SK-N-SH (cell line): ENCODE results near the gene C13orf42.

Source experiments
- CTCF ChIP-seq: fragments of 200-600 bp; sonication (generic); IDR thresholded peaks from 2 replicates; pipeline ENCODE4 v1.6.1; 2017; ENCODE audit warnings: antibody characterized with exemption, mild to moderate bottlenecking, moderate library complexity
- EP300 ChIP-seq, 2 experiments: IDR thresholded peaks; 2 replicates each; pipeline versions ENCODE4 v1.4.0 to v1.6.1; 2012; ENCODE audit warnings: borderline replicate concordance in 1 of 2, low read depth in 1 of 2, low read length in 1 of 2
- EZH2phosphoT487 ChIP-seq: fragments of 200-600 bp; sonication (generic); IDR thresholded peaks from 2 replicates; pipeline ENCODE4 v1.6.1; 2017; ENCODE audit warnings: low read depth, mixed run types, mild to moderate bottlenecking, antibody characterized with exemption, moderate library complexity, borderline replicate concordance
- FOSL2 ChIP-seq: IDR thresholded peaks from 2 replicates; pipeline ENCODE4 v1.4.0; 2012; ENCODE audit warnings: low read depth, mild to moderate bottlenecking, moderate library complexity, borderline replicate concordance
- NRF1 ChIP-seq: IDR thresholded peaks from 2 replicates; pipeline ENCODE4 v1.6.1; 2012; ENCODE audit warnings: low read depth, mild to moderate bottlenecking, low read length
- POLR2AphosphoS5 ChIP-seq: IDR thresholded peaks from 2 replicates; pipeline ENCODE4 v1.6.1; 2012; ENCODE audit warnings: low read depth, low read length
- REST ChIP-seq: IDR thresholded peaks from 2 replicates; pipeline ENCODE4 v1.6.1; 2012; ENCODE audit warnings: mild to moderate bottlenecking, low read depth, low read length, moderate library complexity
- RXRA ChIP-seq: IDR thresholded peaks from 2 replicates; pipeline ENCODE4 v1.4.0; 2012; ENCODE audit warnings: low read depth, mild to moderate bottlenecking, borderline replicate concordance
- SMC3 ChIP-seq: IDR thresholded peaks from 2 replicates; pipeline ENCODE4 v1.6.1; 2012; ENCODE audit warnings: low read depth, low read length, improper control_type of control experiment
- TAF1 ChIP-seq: IDR thresholded peaks from 2 replicates; pipeline ENCODE4 v1.6.1; 2012; ENCODE audit warnings: low read depth, mild to moderate bottlenecking, low read length, moderate library complexity, borderline replicate concordance
- TCF12 ChIP-seq: IDR thresholded peaks from 2 replicates; pipeline ENCODE4 v1.4.0; 2012

GRCh38 chr13:51147732-51148131 lies 36.7 kb upstream of the C13orf42 start:
- no peak for TF ChIP-seq CTCF
- TF ChIP-seq FOSL2: no peak
- no peak for TF ChIP-seq EZH2phosphoT487
- no peak for TF ChIP-seq EP300 (IDR thresholded peaks at IDR 0.05; ENCODE audit: borderline replicate concordance in 1 of 2, low read depth in 1 of 2, low read length in 1 of 2)
- no peak for TF ChIP-seq REST
- TF ChIP-seq NRF1: no peak
- no peak for TF ChIP-seq POLR2AphosphoS5
- no peak for TF ChIP-seq TCF12
- TF ChIP-seq SMC3: no peak
- no peak for TF ChIP-seq RXRA
- no peak for TF ChIP-seq TAF1
